GM23338 (cell line): ENCODE measurements around the gene LMO7.

ENCODE experiments used
- CREB1 ChIP-seq: fragments of 250-450 bp; sonication (Bioruptor Pico); IDR thresholded peaks from 2 replicates; pipeline ENCODE4 v1.5.0; 2020; ENCODE audit warnings: low read depth, mild to moderate bottlenecking, moderate library complexity
- ETS1 ChIP-seq: IDR thresholded peaks from 2 replicates; pipeline ENCODE4 v1.6.1; 2016; ENCODE audit warnings: antibody characterized with exemption
- EZH2 ChIP-seq: fragments of 200-600 bp; sonication (generic); IDR thresholded peaks from one replicate; pipeline ENCODE4 v1.8.0; 2017; ENCODE audit warnings: antibody characterized with exemption, mild to moderate bottlenecking, low read depth; ENCODE audit not compliant: unreplicated experiment
- EZH2phosphoT487 ChIP-seq: fragments of 200-600 bp; sonication (generic); IDR thresholded peaks from one replicate; pipeline ENCODE4 v1.8.1; 2018; ENCODE audit warnings: antibody characterized with exemption; ENCODE audit not compliant: unreplicated experiment
- JUNB ChIP-seq: IDR thresholded peaks from one replicate; pipeline ENCODE4 v1.6.1; 2016; ENCODE audit warnings: antibody characterized with exemption; ENCODE audit not compliant: unreplicated experiment
- POLR2AphosphoS5 ChIP-seq: IDR thresholded peaks from 2 replicates; pipeline ENCODE4 v1.6.1; 2016; ENCODE audit warnings: antibody characterized with exemption, low read depth
- ZNF114 ChIP-seq: fragments of 250-450 bp; sonication (Bioruptor Pico); IDR thresholded peaks from 2 replicates; pipeline ENCODE4 v1.5.0; 2020; ENCODE audit warnings: mild to moderate bottlenecking, moderate library complexity
- ZNF331 ChIP-seq: fragments of 250-450 bp; sonication (Bioruptor Pico); IDR thresholded peaks from 2 replicates; pipeline ENCODE4 v1.5.0; 2020; ENCODE audit warnings: low read depth, mild to moderate bottlenecking, moderate library complexity
- TF ChIP-seq, protein P1 (sequence below), 2 experiments: fragments of 200-600 bp in 1 of 2; sonication (generic) in 1 of 2; conservative IDR thresholded peaks; 2 replicates each; pipeline versions ENCODE4 v1.5.1 to v1.6.1; 2016 to 2017; ENCODE audit warnings: antibody characterized with exemption in 2 of 2, low read depth in 2 of 2, mild to moderate bottlenecking in 2 of 2, moderate library complexity in 1 of 2
- TF ChIP-seq, protein P2 (sequence below): IDR thresholded peaks from one replicate; pipeline ENCODE4 v1.6.1; 2018; ENCODE audit warnings: antibody characterized with exemption; ENCODE audit not compliant: unreplicated experiment

DNA sequence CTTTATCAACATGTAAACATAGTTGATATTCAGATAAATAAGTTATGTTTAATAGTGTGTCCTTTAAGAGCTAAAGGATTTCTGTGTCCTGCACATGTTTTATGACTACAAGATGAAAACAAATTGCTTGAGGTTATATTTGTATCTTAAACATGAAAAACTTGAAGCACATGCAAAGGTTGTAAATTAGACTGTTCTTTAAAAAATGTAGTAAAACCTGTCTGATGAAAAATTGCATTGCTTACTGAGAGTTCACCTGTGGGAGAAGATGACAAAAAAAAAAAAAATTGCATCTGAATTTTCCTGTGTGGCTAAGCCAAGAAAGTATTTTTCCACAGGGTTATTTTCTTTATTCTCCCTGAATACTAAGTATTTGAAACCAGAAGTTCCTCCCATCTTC is 25.7 kb upstream of the LMO7 start:
- TF ChIP-seq, protein P1, sequence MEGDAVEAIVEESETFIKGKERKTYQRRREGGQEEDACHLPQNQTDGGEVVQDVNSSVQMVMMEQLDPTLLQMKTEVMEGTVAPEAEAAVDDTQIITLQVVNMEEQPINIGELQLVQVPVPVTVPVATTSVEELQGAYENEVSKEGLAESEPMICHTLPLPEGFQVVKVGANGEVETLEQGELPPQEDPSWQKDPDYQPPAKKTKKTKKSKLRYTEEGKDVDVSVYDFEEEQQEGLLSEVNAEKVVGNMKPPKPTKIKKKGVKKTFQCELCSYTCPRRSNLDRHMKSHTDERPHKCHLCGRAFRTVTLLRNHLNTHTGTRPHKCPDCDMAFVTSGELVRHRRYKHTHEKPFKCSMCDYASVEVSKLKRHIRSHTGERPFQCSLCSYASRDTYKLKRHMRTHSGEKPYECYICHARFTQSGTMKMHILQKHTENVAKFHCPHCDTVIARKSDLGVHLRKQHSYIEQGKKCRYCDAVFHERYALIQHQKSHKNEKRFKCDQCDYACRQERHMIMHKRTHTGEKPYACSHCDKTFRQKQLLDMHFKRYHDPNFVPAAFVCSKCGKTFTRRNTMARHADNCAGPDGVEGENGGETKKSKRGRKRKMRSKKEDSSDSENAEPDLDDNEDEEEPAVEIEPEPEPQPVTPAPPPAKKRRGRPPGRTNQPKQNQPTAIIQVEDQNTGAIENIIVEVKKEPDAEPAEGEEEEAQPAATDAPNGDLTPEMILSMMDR (conservative IDR thresholded peaks at IDR 0.05; ENCODE audit: low read depth in 2 of 2) = no peak
- TF ChIP-seq, protein P2, sequence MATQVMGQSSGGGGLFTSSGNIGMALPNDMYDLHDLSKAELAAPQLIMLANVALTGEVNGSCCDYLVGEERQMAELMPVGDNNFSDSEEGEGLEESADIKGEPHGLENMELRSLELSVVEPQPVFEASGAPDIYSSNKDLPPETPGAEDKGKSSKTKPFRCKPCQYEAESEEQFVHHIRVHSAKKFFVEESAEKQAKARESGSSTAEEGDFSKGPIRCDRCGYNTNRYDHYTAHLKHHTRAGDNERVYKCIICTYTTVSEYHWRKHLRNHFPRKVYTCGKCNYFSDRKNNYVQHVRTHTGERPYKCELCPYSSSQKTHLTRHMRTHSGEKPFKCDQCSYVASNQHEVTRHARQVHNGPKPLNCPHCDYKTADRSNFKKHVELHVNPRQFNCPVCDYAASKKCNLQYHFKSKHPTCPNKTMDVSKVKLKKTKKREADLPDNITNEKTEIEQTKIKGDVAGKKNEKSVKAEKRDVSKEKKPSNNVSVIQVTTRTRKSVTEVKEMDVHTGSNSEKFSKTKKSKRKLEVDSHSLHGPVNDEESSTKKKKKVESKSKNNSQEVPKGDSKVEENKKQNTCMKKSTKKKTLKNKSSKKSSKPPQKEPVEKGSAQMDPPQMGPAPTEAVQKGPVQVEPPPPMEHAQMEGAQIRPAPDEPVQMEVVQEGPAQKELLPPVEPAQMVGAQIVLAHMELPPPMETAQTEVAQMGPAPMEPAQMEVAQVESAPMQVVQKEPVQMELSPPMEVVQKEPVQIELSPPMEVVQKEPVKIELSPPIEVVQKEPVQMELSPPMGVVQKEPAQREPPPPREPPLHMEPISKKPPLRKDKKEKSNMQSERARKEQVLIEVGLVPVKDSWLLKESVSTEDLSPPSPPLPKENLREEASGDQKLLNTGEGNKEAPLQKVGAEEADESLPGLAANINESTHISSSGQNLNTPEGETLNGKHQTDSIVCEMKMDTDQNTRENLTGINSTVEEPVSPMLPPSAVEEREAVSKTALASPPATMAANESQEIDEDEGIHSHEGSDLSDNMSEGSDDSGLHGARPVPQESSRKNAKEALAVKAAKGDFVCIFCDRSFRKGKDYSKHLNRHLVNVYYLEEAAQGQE = no peak
- TF ChIP-seq ZNF331 (CRISPR knock-in tag) (no peak), CREB1 (CRISPR knock-in tag) (no peak), EZH2 (no peak), POLR2AphosphoS5 (no peak), ETS1 (no peak), EZH2phosphoT487 (no peak), JUNB (no peak), ZNF114 (CRISPR knock-in tag) (no peak)
